ENCODE results near the gene NT5M. TPM values are rescaled to one million over a fixed set of nuclear protein-coding genes. Genes with fewer than 3 reads are reported as not detected.

Gene NT5M
- total RNA-seq, 1 donor from 2014 or later, result 1.9 TPM

DNA sequence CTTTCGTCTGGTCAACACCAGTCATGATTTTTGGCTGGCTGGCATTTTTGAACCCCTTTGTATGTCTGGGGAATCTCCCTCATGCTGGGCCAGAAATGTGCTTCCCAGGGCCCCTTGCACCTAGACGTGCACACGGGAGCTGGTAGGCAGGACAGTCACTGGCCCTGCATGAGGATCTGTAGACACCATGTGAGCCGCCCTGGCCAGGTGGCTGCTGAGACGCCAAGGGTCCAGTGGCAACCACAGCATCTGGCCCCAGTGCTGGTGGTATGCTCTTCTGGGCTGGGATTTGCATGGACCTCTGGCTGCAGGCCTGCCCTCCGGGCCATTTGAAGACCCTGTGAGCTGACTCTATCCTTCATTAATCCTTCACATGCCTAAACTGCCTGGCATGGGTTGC, 67.5 kb downstream of the NT5M start:
- intact Hi-C loops (cut with DNase I), result no loop called here
- no peak overlapping the region for H3K27ac ChIP-seq
- H3K36me3 ChIP-seq, result no peaks in the 10 kb centered on the region
- ATAC-seq (peak; percentile 15), DNase-seq (peak; percentile 46)
- H3K27me3 ChIP-seq, result no peaks in the 10 kb centered on the region
- H3K4me1 ChIP-seq, result peaks cover 3% of the 10 kb centered on the region
- TF ChIP-seq, protein P1, sequence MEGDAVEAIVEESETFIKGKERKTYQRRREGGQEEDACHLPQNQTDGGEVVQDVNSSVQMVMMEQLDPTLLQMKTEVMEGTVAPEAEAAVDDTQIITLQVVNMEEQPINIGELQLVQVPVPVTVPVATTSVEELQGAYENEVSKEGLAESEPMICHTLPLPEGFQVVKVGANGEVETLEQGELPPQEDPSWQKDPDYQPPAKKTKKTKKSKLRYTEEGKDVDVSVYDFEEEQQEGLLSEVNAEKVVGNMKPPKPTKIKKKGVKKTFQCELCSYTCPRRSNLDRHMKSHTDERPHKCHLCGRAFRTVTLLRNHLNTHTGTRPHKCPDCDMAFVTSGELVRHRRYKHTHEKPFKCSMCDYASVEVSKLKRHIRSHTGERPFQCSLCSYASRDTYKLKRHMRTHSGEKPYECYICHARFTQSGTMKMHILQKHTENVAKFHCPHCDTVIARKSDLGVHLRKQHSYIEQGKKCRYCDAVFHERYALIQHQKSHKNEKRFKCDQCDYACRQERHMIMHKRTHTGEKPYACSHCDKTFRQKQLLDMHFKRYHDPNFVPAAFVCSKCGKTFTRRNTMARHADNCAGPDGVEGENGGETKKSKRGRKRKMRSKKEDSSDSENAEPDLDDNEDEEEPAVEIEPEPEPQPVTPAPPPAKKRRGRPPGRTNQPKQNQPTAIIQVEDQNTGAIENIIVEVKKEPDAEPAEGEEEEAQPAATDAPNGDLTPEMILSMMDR (IDR thresholded peaks at IDR 0.05), result no peak
- H3K9me3 ChIP-seq, result no peaks in the 10 kb centered on the region
- no peak overlapping the region for H3K4me3 ChIP-seq

DNA sequence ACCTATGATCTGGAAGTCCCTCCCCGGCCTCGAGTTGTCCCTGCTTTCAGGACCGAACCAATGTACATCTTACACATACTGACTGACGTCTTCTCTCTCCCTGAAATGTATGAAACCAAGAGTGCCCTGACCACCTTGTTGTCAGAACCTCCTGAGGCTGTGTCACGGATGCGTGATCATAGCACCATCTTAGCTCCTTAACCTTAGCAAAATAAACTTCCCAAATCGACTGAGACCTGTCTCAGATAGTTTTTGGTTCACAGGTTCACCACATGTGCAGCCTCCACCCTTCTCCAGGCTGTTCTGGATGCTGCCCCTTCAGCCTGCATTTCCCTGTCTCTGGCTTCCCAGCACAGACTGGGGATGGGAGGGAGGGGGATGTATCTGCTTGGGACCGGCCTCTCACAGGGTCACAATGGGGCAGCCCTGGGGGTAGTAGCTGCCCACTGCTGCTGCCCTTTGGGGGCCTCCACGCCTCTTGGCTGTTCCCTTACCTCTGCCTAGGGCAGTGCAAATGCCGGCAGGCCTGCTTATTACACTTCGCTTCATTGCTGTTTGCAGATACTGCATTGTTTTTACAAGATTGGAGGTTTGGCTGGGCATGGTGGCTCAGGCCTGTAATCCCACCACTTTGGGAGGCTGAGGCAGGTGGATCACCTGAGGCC, 69.8 kb downstream of the NT5M start:
- intact Hi-C loops (cut with DNase I), result no loop called here
- no peaks in the 10 kb centered on the region for H3K9me3 ChIP-seq

DNA sequence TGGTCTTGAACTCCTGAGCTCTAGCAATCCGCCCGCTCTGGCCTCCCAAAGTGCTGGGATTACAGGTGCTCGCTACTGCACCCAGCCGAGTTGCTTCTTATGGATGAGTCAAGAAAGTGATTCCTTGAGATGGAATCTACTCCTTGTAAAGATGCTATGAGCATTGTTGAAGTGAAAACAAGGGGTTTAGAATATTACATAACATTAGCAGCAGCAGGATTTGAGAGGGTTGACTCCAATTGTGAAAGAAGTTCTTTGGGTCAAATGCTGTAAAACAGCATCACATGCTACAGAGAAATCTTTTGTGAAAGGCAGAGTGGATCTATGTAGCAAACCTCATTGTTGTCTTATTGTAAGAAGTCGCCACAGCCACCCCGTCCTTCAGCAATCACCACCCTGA, 72.7 kb downstream of the NT5M start:
- DNase-seq (no peak), ATAC-seq (no peak)
- Histone ChIP-seq H3K4me1 (peaks cover 23% of the 10 kb centered on the region), H3K4me3 (no peak overlapping the region), H3K27me3 (no peaks in the 10 kb centered on the region), H3K36me3 (no peaks in the 10 kb centered on the region), H3K9me3 (no peaks in the 10 kb centered on the region), H3K27ac (peak overlapping the region; percentile 67)
- TF ChIP-seq, protein P1 (IDR thresholded peaks at IDR 0.05), result no peak
- intact Hi-C loops (cut with DNase I), result no loop called here

More for the DNA sequence above, 69.8 kb downstream of the NT5M start:
- Histone ChIP-seq H3K4me1 (peaks cover 23% of the 10 kb centered on the region), H3K4me3 (no peak overlapping the region), H3K27ac (no peak overlapping the region), H3K27me3 (no peaks in the 10 kb centered on the region), H3K36me3 (no peaks in the 10 kb centered on the region)
- TF ChIP-seq, protein P1 (IDR thresholded peaks at IDR 0.05), result no peak
- ATAC-seq, result no peak
- peak; percentile 40 for DNase-seq

DNA sequence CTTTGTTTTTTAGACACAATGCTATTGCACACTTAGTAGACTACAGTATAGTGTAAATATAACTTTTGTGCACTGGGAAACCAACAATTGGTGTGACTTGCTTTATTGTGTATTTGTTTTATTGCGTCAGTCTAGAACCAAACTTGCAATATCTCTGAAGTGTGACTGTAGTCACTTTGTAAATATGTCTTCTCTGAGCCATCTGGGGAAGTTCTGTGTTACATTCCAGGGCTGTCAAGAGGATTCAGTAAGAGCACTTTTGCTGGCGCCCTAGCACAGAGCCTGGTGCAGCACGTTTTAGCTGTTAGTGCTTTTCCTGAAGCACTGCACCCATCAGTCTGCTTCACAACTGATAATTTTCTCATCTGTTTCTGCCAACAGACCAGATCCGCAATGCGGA, 73.2 kb downstream of the NT5M start:
- TF ChIP-seq, protein P1 (IDR thresholded peaks at IDR 0.05), result no peak
- no peaks in the 10 kb centered on the region for H3K27me3 ChIP-seq
- peak overlapping the region; percentile 69 for H3K27ac ChIP-seq
- DNase-seq (peak; percentile 65), ATAC-seq (peak; percentile 79)
- intact Hi-C loops (cut with DNase I), result no loop called here
- H3K36me3 ChIP-seq, result no peaks in the 10 kb centered on the region
- no peak overlapping the region for H3K4me3 ChIP-seq
- peaks cover 23% of the 10 kb centered on the region for H3K4me1 ChIP-seq
- no peaks in the 10 kb centered on the region for H3K9me3 ChIP-seq

DNA sequence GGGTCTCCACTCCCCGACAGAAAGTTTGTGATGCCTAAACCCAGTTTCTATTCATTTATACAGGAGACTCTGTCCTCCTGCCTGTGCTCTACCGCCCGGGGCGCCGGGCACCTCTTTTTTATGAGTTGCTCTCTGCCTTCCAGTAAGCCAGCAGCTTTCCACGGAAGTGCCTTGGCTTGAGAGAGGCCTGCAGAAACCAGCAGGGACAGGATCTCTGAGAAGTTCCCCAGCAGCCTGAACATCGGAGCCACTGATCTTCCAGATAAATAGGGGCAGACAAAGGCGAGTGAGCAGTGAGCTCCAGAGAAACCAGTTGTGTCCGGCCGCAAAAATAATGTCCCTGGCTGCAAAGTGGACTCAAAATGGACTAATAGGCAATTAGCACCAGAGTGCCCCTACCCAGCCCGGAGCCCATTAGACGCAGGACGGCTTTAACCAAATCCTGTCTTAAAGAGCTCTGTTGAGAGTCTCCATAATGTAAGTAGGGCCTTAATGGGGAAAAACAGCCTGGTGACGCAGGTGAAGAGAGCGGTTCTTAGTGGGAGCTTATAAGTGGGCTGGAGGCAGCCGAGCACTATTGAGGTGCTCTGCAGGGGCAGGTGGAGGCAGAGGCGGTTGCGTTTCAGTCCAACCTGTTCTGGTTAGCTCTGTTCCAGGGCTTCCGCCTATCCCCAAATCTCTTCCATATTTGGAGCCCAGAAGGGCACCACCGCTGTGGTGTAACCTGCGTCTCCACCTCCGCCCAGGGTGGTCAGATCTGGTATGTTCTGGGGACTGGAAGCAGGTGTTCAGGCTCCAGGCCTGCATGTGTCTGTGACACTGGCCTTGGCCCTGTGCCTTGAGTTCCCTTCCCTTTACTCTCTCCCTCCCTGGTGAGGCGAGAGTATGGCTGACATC, 74.1 kb downstream of the NT5M start:
- H3K27me3 ChIP-seq, result no peaks in the 10 kb centered on the region
- TF ChIP-seq, protein P1 (IDR thresholded peaks at IDR 0.05), result no peak
- no peaks in the 10 kb centered on the region for H3K9me3 ChIP-seq
- peak overlapping the region; percentile 69 for H3K27ac ChIP-seq
- peak; percentile 74 for ATAC-seq
- intact Hi-C loops (cut with DNase I), result no loop called here
- peaks cover 23% of the 10 kb centered on the region for H3K4me1 ChIP-seq
- H3K36me3 ChIP-seq, result no peaks in the 10 kb centered on the region
- DNase-seq, result peak; percentile 69
- no peak overlapping the region for H3K4me3 ChIP-seq

Measured in upper lobe of right lung (tissue), 1 donor.